NCI-H2081 treated with DMSO at 0.1 percent for 48 hours (cell line): ENCODE data around the gene MYO9A.
"Not testable (repeated sequence)": the region's sequence is repeated elsewhere in the genome, so short reads cannot be mapped to it uniquely, and the experiment has no call there.

Source experiments
- DNase-seq: peaks from one replicate; lab custom pipeline; 2025; lab: John Stamatoyannopoulos, UW

MYO9A gene

GRCh38 chr15:72140088-72140487, 22.1 kb upstream of the MYO9A start:
- DNase-seq: no peak

DNA sequence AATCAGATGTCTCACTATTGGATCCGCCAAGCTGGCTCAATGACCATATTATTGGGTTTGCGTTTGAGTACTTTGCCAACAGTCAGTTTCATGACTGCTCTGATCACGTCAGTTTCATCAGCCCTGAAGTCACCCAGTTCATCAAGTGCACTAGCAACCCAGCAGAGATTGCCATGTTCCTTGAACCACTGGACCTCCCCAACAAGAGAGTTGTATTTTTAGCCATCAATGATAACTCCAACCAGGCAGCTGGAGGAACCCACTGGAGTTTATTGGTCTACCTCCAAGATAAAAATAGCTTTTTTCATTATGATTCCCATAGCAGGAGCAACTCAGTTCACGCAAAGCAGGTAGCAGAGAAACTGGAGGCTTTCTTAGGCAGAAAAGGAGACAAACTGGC, 21.7 kb upstream of the MYO9A start:
- no peak for DNase-seq

DNA sequence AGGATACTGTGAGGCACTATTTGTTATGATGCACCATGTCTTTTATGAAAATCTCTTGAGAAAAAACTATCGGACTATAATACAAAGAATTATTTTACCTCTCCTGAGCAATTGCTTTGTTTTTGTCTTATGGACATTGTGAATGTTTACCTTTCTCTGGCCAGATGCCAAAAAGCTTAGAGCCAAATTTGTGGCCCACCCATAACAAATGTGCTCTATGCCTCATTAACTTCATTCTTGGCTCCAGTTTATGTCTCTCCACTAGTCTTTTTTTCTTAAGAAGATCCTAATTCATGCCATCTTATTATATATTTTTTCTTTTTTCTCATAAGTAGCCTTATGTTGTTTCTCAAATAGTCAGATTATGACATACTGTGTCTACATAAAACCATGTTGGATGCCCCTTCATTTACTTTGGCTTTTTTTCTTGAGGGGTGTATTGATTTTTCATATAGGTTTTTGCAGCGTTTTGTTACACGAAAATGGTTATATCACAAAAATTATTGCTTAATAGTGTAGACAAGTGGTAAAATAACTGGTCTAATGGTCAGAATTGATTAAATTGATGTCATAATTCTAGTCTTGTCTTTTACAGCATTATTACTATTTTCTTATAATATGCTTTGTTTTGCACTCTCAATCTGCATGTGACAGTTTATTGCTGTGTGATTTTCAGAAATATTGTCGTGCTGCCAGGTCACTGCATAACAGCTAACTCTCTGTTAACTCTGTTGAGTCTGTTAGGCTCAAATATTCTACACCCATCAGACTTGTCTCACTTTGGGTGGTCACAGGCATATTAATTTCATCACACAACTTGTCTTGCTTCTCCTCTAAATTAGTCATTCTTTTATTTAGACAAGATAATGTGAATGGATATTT, 18.5 kb upstream of the MYO9A start:
- DNase-seq: peak; percentile 54

DNA sequence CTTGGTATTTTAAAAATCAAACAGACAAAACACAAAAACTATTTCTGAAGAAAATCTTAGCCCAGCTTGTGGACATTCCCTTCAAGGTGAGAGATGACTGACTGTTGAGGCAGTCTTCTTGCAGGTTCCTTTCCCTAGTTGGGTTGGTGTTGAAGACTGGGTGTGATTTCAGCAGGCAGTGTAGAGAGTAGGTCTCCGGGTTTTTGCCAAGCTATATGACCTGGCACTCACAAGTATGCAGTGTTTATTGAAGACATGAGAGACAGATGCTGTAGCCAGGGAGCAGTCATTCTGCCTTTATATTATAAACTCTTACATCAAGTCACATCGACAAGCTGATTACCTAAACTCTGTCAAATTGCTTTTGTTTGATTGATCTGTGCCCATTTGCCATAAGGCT, 17.8 kb upstream of the MYO9A start:
- peak; percentile 50 for DNase-seq

GRCh38 chr15:72133211-72133610, 15.3 kb upstream of the MYO9A start:
- no peak for DNase-seq

GRCh38 chr15:72131922-72132321, 14.0 kb upstream of the MYO9A start:
- no peak for DNase-seq

- no peak for DNase-seq
Measured at GRCh38 chr15:72130272-72130671, 12.3 kb upstream of the MYO9A start.

DNA sequence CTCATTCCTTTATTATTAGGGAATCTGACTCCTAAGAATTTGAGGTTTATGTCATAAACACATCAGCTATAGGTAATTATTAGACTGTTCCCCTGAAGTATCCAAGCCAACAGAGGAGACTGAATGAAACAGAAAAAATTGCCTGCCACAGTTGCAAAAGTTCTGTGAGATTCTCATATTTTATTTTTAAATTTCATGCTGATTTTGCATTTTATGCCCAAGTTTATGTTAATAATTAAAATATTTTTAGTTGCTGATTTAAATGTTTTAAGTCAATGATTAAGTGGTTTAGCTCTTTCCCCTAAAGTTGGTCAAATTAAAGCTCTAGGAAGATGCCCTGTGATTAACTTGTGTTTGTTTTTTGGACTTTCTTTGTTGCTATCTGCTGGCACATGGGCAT, 10.4 kb upstream of the MYO9A start:
- no peak for DNase-seq

- no peak for DNase-seq
Measured at GRCh38 chr15:72127724-72128322, 9.9 kb upstream of the MYO9A start.

DNA sequence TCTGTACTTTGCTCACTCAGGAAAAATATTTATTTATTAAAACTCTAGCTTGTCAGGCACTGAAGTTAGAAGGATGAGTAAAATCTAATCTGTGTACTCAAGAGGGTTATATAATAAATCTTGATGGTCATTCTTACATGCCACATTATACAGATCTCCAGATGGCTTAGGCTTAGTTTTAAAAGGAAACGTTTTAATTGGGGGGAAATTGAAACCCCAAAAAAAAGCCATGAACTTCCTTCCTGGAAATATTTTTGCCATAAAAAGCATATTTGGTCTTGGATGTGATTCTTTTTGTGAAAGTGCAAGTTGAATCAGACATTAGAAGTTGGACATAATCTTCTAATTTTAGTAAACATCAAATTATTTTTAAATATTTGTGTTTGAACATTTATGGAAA, 6.3 kb upstream of the MYO9A start:
- no peak for DNase-seq

DNA sequence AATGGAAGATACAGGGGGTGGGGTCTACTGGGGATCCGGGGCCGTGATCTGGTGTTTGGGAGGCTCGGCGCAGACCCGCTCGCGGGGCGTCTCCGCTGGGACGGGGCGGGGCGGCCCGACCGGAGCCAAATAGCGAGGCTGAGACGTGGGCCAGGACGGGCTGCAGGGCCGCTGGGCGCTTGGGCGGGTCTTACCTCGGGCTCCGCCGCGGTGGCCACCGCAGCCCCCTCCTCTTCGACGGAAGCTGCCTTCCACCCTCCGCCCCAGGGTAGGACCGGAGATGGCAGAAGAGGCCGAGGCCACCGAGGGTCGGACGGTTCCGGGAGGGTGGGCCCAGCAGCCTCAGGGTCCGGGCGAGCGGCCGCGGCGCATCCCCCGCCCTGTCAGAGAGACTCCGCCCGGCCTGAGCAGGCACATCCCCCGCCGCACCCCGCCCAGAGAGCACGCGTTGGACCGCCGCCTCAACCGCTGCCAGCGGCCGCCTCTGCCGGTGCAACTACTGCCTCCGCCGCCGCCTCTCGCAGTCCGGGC, 399 bp downstream of the MYO9A start:
- no peak for DNase-seq

DNA sequence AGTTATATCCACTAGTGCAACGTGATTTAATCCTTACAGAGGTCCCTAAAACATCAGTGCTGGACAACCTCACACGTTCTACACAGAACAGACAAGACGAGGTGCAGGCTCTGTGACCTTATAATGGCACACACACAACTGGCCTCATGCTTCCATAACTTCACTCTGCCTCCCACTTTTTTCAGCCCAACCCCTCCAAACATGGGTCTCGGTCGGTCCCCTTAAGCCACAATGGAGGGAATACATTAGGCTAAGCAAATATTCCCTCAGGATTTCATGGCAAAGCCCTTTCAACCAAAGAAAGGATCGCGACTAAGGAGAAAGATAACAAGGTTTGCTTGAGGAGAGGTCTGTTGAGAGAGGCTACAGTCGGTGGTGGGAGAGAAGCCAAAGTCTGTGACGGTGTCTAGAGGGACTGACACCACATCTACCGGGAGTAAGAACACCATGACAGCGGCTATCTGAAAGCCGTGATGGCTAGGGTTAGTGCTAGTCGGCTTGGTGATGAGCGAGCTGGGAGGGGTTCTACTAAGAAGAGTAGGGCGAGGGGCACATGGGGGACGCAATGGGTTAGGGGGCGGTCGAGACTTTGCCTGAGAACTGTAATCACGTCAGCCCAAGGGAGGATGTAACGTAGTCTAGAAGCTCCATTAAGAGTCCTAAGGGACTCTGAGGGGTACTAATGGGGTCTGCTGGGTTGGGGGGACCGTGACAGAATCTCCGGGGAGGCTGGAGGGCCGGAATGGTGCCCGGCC, 1.0 kb downstream of the MYO9A start:
- no peak for DNase-seq

GRCh38 chr15:72113347-72114031, 4.5 kb downstream of the MYO9A start:
- no peak for DNase-seq

- no peak for DNase-seq
Measured at GRCh38 chr15:72112805-72113204, 5.1 kb downstream of the MYO9A start.

DNA sequence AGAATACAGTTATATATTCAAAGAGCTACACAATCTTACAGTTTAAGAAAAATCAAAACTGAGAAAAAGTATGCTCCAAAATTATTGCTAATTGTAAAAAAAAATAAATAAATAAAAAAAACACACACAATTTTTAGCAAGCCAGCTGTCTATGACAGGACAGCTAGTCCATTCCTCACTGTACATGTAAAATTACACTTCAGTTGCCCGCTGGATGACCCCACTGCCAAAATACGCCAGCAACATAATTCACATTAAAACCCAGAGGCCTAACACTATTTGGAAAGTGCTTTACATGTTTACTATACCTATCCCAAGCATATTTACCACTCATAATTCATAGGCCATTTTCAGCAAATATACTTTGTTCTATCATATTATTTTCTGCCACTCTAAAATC, 5.8 kb downstream of the MYO9A start:
- no peak for DNase-seq

- DNase-seq: no peak
Measured at GRCh38 chr15:72110355-72110754, 7.6 kb downstream of the MYO9A start.

DNA sequence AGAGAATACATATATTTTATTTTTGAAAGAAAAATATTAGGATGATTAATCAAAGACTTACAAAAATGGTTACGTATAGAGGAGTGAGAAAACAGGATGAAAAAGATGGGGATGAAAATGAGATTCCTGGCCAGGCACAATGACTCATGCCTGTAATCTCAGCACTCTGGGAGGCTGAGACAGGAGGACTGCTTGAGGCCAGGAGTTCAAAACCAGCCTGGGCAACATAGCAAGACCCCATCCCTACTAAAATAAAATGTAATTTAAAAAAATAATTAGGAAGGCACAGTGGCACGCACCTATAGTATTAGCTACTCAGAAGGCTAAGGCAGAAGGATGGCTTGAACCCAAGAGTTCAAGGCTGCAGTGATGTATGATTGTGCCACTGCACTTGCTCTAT, 11.9 kb downstream of the MYO9A start:
- DNase-seq: no peak

- no peak for DNase-seq
Measured at GRCh38 chr15:72105111-72105510, 12.8 kb downstream of the MYO9A start.

GRCh38 chr15:72100551-72100950, 17.4 kb downstream of the MYO9A start:
- not testable (repeated sequence) for DNase-seq

DNA sequence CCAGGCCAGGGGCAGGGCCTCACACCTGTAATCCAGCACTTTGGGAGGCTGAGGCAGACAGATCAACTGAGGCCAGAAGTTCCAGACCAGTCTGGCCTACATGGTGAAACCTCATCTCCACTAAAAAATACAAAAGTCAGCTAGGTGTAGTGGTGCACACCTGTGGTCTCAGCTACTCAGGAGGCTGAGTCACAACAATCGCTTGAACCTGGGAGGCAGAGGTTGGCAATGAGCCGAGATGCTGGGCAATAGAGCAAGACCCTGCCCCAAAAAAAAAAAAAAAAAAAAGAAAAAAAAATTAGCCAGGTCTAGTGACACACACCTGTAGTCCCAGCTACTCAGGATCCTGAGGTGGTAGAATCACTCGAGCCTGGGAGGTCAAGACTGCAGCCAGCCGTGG, 18.8 kb downstream of the MYO9A start:
- DNase-seq: no peak

- no peak for DNase-seq
Measured at GRCh38 chr15:72098040-72098439, 19.9 kb downstream of the MYO9A start.

DNA sequence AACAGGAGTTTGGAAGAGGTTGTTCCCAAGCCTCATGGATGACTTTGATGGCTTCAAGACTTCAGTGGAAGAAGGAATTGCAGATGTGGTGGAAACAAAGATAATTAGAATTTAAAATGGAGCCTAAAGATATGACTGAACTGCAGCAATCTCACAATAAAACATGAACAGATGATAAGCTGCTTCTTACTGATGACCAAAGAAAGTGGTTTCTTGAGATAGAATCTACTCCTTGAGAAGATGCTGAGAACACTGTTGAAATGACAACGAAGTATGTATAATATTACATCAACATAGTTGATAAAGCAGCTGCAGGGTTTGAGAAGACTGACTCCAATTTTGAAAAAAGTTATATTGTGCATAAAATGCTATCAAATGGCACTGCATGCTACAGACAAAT, 21.2 kb downstream of the MYO9A start:
- DNase-seq: no peak
